MCF 10A (cell line): ENCODE measurements around the gene ROBO2. TPM values are rescaled to one million over a fixed set of nuclear protein-coding genes. Genes with fewer than 3 reads are reported as not detected.

Source experiments
- BruUV-seq: library from RNA; stranded (reverse); fragments of 400-500 nt; replicated peaks from 2 replicates; lab custom pipeline; 2021; lab: Mats Ljungman, UMichigan
- CTCF ChIA-PET: fragments of 300-600 bp; sonication (Branson Sonifier 250); formaldehyde crosslinking; extraction: SDS; loops from one replicate; lab custom pipeline; 2021; ENCODE audit warnings: antibody characterized with exemption, inconsistent platforms; lab: Yijun Ruan, JAX
- POLR2A ChIA-PET: fragments of 300-600, 350-650 bp; sonication (Branson Sonifier 250); formaldehyde crosslinking; extraction: SDS; loops from one replicate; lab custom pipeline; 2020; ENCODE audit warnings: antibody characterized with exemption, inconsistent platforms; lab: Yijun Ruan, JAX
- DNase-seq: peaks from one replicate; pipeline ENCODE4 v3.0.0-alpha.2; 2018; ENCODE audit not compliant: unreplicated experiment
- H3K27ac Mint-ChIP-seq: one replicate; pipeline ENCODE4 v1.8.0; 2022; ENCODE audit warnings: mild to moderate bottlenecking, low read depth, mixed read lengths; ENCODE audit not compliant: unreplicated experiment
- H3K27me3 Mint-ChIP-seq: one replicate; pipeline ENCODE4 v1.8.0; 2022; ENCODE audit warnings: mixed read lengths; ENCODE audit not compliant: insufficient read depth, unreplicated experiment
- H3K36me3 Mint-ChIP-seq: one replicate; pipeline ENCODE4 v1.8.0; 2022; ENCODE audit warnings: mild to moderate bottlenecking, moderate library complexity, mixed read lengths; ENCODE audit not compliant: insufficient read depth, unreplicated experiment
- H3K4me1 Mint-ChIP-seq: one replicate; pipeline ENCODE4 v1.8.0; 2022; ENCODE audit warnings: mixed read lengths; ENCODE audit not compliant: insufficient read depth, unreplicated experiment
- H3K4me3 Mint-ChIP-seq: one replicate; pipeline ENCODE4 v1.8.0; 2022; ENCODE audit warnings: mild to moderate bottlenecking, moderate library complexity, mixed read lengths; ENCODE audit not compliant: unreplicated experiment
- H3K9me3 Mint-ChIP-seq: one replicate; pipeline ENCODE4 v1.8.0; 2022; ENCODE audit warnings: mixed read lengths; ENCODE audit not compliant: unreplicated experiment
- intact Hi-C: fragments of 100-400 bp; cut with micrococcal nuclease; formaldehyde crosslinking; loops from 2 replicates; pipeline ENCODE4 v1.14.1; 2022
- total RNA-seq: library from RNA; stranded (reverse); gene quantifications from 2 replicates; pipeline ENCODE4 v1.2.3, GENCODE V29; 2022
- TF ChIP-seq, protein P1 (sequence below): fragments of 200-600 bp; IDR thresholded peaks from one replicate; pipeline ENCODE4 v1.8.0; 2022; ENCODE audit warnings: antibody characterized with exemption, mild to moderate bottlenecking; ENCODE audit not compliant: unreplicated experiment

The ROBO2 gene
- total RNA-seq, 1 experiment from 2014 or later, result not detected

GRCh38 chr3:77247061-77247460, 207.2 kb downstream of the ROBO2 start:
- no peaks in the 10 kb centered on the region for H3K36me3 Mint-ChIP-seq
- no peak overlapping the region for H3K4me3 Mint-ChIP-seq
- no peak for DNase-seq
- no peaks in the 10 kb centered on the region for H3K4me1 Mint-ChIP-seq
- TF ChIP-seq, protein P1, sequence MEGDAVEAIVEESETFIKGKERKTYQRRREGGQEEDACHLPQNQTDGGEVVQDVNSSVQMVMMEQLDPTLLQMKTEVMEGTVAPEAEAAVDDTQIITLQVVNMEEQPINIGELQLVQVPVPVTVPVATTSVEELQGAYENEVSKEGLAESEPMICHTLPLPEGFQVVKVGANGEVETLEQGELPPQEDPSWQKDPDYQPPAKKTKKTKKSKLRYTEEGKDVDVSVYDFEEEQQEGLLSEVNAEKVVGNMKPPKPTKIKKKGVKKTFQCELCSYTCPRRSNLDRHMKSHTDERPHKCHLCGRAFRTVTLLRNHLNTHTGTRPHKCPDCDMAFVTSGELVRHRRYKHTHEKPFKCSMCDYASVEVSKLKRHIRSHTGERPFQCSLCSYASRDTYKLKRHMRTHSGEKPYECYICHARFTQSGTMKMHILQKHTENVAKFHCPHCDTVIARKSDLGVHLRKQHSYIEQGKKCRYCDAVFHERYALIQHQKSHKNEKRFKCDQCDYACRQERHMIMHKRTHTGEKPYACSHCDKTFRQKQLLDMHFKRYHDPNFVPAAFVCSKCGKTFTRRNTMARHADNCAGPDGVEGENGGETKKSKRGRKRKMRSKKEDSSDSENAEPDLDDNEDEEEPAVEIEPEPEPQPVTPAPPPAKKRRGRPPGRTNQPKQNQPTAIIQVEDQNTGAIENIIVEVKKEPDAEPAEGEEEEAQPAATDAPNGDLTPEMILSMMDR, result no peak
- no TSS peak for BruUV-seq
- CTCF ChIA-PET, result interaction anchor here (0.6 to 1.0 kb wide), 3 partner anchors 9 to 1540 kb away, joined by 3 to 4 read pairs (median 3); no protein-coding TSS in a partner anchor
- H3K27me3 Mint-ChIP-seq, result peaks cover 78% of the 10 kb centered on the region
- intact Hi-C loops, result no loop called here
- H3K9me3 Mint-ChIP-seq, result no peaks in the 10 kb centered on the region
- POLR2A ChIA-PET, result no interaction called here
- no peak overlapping the region for H3K27ac Mint-ChIP-seq

GRCh38 chr3:77247817-77248216, 207.9 kb downstream of the ROBO2 start:
- no peaks in the 10 kb centered on the region for H3K9me3 Mint-ChIP-seq
- TF ChIP-seq, protein P1, result no peak
- intact Hi-C loops, result no loop called here

DNA sequence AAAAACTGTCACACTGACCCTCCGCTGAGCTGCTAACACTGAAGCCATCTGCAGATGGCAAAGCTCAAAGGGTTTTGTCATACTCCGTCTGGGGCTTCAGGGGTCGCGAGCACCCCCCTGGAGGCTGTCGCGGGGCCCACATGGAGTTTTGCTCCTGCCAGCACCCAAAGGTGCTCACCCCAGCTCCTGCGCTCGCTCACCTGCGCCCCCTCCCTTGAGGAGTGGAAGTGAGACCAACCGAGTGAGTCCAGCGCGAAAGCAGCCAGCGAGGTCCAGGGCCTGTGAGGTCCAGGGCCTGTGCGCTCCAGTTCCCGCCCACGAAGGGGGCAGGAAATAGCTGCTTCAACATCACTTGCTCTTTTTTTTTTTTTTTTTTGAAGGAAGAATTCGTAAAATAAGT, 208.5 kb downstream of the ROBO2 start:
- BruUV-seq, result no TSS peak
- Mint-ChIP-seq H3K4me3 (no peak overlapping the region), H3K9me3 (no peaks in the 10 kb centered on the region), H3K4me1 (no peaks in the 10 kb centered on the region), H3K27me3 (peaks cover 78% of the 10 kb centered on the region), H3K36me3 (no peaks in the 10 kb centered on the region), H3K27ac (no peak overlapping the region)
- POLR2A ChIA-PET, result interaction anchor here (0.7 kb wide), 1 partner anchor 35 kb away, joined by 3 read pairs; no protein-coding TSS in a partner anchor
- no peak for DNase-seq
- intact Hi-C loops, result no loop called here
- CTCF ChIA-PET, result interaction anchor here (0.7 kb wide), 2 partner anchors 35 to 202 kb away, joined by 3 to 6 read pairs; no protein-coding TSS in a partner anchor
- TF ChIP-seq, protein P1, result no peak

More at GRCh38 chr3:77247817-77248216, 207.9 kb downstream of the ROBO2 start:
- Mint-ChIP-seq H3K36me3 (no peaks in the 10 kb centered on the region), H3K27ac (no peak overlapping the region), H3K27me3 (peaks cover 78% of the 10 kb centered on the region), H3K4me1 (no peaks in the 10 kb centered on the region), H3K4me3 (no peak overlapping the region)
- no peak for DNase-seq
- CTCF ChIA-PET, result interaction anchor here (0.7 to 1.0 kb wide), 3 partner anchors 8 to 201 kb away, joined by 3 to 6 read pairs (median 3); no protein-coding TSS in a partner anchor
- POLR2A ChIA-PET, result no interaction called here
- no TSS peak for BruUV-seq

DNA sequence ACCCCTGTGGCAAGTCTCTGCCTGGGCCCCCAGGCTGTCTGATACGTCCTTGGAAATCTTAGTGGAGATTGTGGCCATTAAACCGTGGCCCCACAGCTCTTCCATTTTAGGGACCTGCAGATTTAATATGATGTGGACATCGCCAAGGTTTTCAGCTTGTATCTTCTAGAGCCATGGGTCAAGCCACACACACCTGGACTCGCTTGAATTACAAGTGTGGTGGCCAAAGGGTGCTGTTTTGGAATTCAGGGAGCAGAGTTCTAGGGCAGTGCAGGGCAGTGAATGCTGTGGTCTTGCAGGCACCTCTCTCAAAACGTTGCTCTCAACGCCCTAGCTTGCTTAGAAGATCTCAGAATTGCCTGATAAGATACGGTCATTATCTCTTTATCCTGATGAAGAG, 211.2 kb downstream of the ROBO2 start:
- intact Hi-C loops, result loop anchor here (10.0 kb wide), 1 partner anchor 1394 kb away; no protein-coding TSS in a partner anchor
- H3K4me3 Mint-ChIP-seq, result no peak overlapping the region
- DNase-seq, result no peak
- no peak overlapping the region for H3K27ac Mint-ChIP-seq
- TF ChIP-seq, protein P1, result no peak
- no peaks in the 10 kb centered on the region for H3K9me3 Mint-ChIP-seq
- H3K36me3 Mint-ChIP-seq, result no peaks in the 10 kb centered on the region
- no TSS peak for BruUV-seq
- peaks cover 81% of the 10 kb centered on the region for H3K27me3 Mint-ChIP-seq
- H3K4me1 Mint-ChIP-seq, result no peaks in the 10 kb centered on the region
- POLR2A ChIA-PET, result interaction anchor here (0.9 kb wide), 1 partner anchor 9 kb away, joined by 3 read pairs; no protein-coding TSS in a partner anchor
- CTCF ChIA-PET, result interaction anchor here (0.8 to 4.7 kb wide), 2 partner anchors 69 to 212 kb away, joined by 4 to 25 read pairs; no protein-coding TSS in a partner anchor
